Body of pancreas (tissue), 4 donors: ENCODE measurements around the gene STOML1. TPM values are rescaled to one million over a fixed set of nuclear protein-coding genes. Genes with fewer than 3 reads are reported as not detected.

Experiments
- ATAC-seq: fragments of 150-250 bp; one replicate; pipeline ENCODE4 v1.9.1; 2016
- DNase-seq, 4 donors: peaks; one replicate each; pipeline ENCODE4 v3.0.0-alpha.2; 2019
- H3K27ac ChIP-seq, 4 donors: fragments of 200-600 bp; sonication (generic); 1 replicate in 3 of 4; 2 replicates in 1 of 4; pipeline versions ENCODE4 v1.5.1 to v1.6.1; 2016 to 2019; ENCODE audit warnings: mild to moderate bottlenecking in 1 of 4, mixed read lengths in 1 of 4, moderate library complexity in 1 of 4
- H3K27me3 ChIP-seq, 2 donors: fragments of 200-600 bp; sonication (generic); one replicate each; pipeline ENCODE4 v1.6.0; 2016; ENCODE audit warnings: mild to moderate bottlenecking in 1 of 2
- H3K36me3 ChIP-seq, 2 donors: fragments of 200-600 bp; sonication (generic); replicated peaks in 1 of 2; 2 replicates each; pipeline ENCODE4 v1.5.1; 2016; ENCODE audit warnings: low read depth in 2 of 2; ENCODE audit not compliant: insufficient read depth in 1 of 2
- H3K4me1 ChIP-seq: fragments of 200-600 bp; sonication (generic); one replicate; pipeline ENCODE4 v1.6.0; 2016
- H3K4me3 ChIP-seq, 2 donors: fragments of 200-600 bp; sonication (generic); 1 replicate in 1 of 2; 2 replicates in 1 of 2; pipeline ENCODE4 v1.5.1; 2016 to 2019
- H3K9me3 ChIP-seq, 3 donors: fragments of 200-600 bp; sonication (generic); 1 replicate in 2 of 3; 2 replicates in 1 of 3; pipeline ENCODE4 v1.5.1; 2016
- POLR2A ChIP-seq, 3 donors: fragments of 450-650 bp; IDR thresholded peaks; one replicate each; pipeline ENCODE4 v1.6.1; 2016; ENCODE audit warnings: antibody characterized with exemption in 3 of 3, mild to moderate bottlenecking in 2 of 3
- WGBS, 2 donors: methylation state at CpG; one replicate each; pipeline ENCODE4 v1.1.5; 2017; 5-methylcytosine and 5-hydroxymethylcytosine counted together
- intact Hi-C: fragments of 100-400 bp; cut with DNase I; formaldehyde crosslinking; loops from one replicate; pipeline ENCODE4 v1.15.1; 2023
- total RNA-seq, 2 donors: library from RNA; depleted of rRNA; stranded (reverse); fragments of >200 nt; gene quantifications; one replicate each; pipeline ENCODE4 v1.1.0, GENCODE V29; 2016
- TF ChIP-seq, protein P1 (sequence below), 7 experiments: fragments of 450-650 bp in 4 of 7; fragments of 200-600 bp in 3 of 7; sonication (generic) in 3 of 7; IDR thresholded peaks; one replicate each; pipeline ENCODE4 v1.5.1; 2016 to 2019; ENCODE audit warnings: antibody characterized with exemption in 7 of 7

STOML1 gene
- total RNA-seq, 2 donors from 2014 or later: 6.0 to 10.2 TPM

- TF ChIP-seq, protein P1, sequence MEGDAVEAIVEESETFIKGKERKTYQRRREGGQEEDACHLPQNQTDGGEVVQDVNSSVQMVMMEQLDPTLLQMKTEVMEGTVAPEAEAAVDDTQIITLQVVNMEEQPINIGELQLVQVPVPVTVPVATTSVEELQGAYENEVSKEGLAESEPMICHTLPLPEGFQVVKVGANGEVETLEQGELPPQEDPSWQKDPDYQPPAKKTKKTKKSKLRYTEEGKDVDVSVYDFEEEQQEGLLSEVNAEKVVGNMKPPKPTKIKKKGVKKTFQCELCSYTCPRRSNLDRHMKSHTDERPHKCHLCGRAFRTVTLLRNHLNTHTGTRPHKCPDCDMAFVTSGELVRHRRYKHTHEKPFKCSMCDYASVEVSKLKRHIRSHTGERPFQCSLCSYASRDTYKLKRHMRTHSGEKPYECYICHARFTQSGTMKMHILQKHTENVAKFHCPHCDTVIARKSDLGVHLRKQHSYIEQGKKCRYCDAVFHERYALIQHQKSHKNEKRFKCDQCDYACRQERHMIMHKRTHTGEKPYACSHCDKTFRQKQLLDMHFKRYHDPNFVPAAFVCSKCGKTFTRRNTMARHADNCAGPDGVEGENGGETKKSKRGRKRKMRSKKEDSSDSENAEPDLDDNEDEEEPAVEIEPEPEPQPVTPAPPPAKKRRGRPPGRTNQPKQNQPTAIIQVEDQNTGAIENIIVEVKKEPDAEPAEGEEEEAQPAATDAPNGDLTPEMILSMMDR (IDR thresholded peaks at IDR 0.05): no peak
- no peak for TF ChIP-seq POLR2A (IDR thresholded peaks at IDR 0.05)
- ATAC-seq (no peak), DNase-seq (no peak)
- peaks cover 12% of the 10 kb centered on the region for H3K4me1 ChIP-seq
- no peaks in the 10 kb centered on the region for H3K9me3 ChIP-seq
- H3K27me3 ChIP-seq: no peaks in the 10 kb centered on the region
- no peak overlapping the region for H3K27ac ChIP-seq
- H3K4me3 ChIP-seq: no peak overlapping the region
- intact Hi-C loops: no loop called here
- H3K36me3 ChIP-seq: no peaks in the 10 kb centered on the region
- 64 to 88% methylated on average over 4 to 5 of the region's 5 CpGs for WGBS, 2 donors
These were observed 15.8 kb upstream of the STOML1 start for GRCh38 chr15:74007820-74008371.

DNA sequence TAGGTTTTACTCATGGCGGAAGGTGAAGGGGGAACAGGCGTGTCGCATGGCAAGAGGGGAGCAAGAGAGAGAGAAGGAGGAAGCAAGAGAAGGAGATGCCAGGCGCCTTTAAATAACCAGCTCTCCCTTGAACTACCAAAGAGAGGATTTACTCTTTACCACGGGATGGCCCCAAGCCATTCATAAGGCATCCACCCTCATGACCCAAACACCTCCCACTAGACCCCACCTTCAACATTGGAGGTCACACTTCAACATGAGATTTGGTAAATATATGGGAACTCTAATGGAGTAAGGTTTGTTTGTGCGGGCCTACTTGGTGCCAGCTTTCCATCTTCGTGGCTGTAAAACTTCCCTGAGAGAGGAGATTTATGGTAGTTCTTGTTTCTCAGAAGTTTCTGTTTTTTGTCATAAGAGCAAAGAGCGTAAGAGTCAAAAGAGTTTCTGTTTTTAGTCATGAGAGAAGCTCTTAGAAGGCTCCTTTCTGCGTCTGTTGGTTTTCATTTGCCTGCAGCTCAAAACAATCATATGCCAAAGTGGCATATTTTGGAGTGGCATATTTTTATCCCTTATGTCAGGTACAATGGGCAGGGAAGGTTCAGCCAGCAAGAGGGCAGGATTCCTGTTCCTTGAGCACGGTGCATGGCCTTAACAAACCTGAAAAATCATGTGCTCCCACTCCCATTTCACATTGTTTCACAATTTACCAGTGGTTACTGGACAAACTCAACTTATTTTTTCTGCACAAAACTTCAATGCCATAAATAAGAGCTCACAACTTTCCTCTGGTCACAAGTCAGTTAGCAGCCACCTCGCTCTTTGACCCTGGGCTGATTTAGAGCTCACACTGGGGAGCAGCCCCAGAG is 14.9 kb upstream of the STOML1 start:
- Histone ChIP-seq H3K9me3 (no peaks in the 10 kb centered on the region), H3K4me3 (no peak overlapping the region), H3K27ac (no peak overlapping the region), H3K36me3 (no peaks in the 10 kb centered on the region), H3K4me1 (peaks cover 12% of the 10 kb centered on the region), H3K27me3 (no peaks in the 10 kb centered on the region)
- no peak for ATAC-seq
- intact Hi-C loops: no loop called here
- 81 to 83% methylated on average over 11 of the region's 11 CpGs for WGBS, 2 donors
- no peak for DNase-seq
- TF ChIP-seq POLR2A (IDR thresholded peaks at IDR 0.05): no peak
- TF ChIP-seq, protein P1 (IDR thresholded peaks at IDR 0.05): no peak

GRCh38 chr15:73997986-73998385 is 5.9 kb upstream of the STOML1 start:
- H3K36me3 ChIP-seq: no peaks in the 10 kb centered on the region
- no peak overlapping the region for H3K4me3 ChIP-seq
- peaks cover 30% of the 10 kb centered on the region for H3K4me1 ChIP-seq
- no peak for DNase-seq
- WGBS, 2 donors: 89% methylated on average over 24 of the region's 27 CpGs; no CpG with 5 or more reads in 1 of the 2 donors
- no peak overlapping the region for H3K27ac ChIP-seq
- H3K27me3 ChIP-seq: no peaks in the 10 kb centered on the region
- intact Hi-C loops: no loop called here
- no peaks in the 10 kb centered on the region for H3K9me3 ChIP-seq
- no peak for ATAC-seq
- TF ChIP-seq, protein P1 (IDR thresholded peaks at IDR 0.05): no peak

GRCh38 chr15:73996939-73997338 is 4.8 kb upstream of the STOML1 start:
- no peak for ATAC-seq
- Histone ChIP-seq H3K4me3 (no peak overlapping the region), H3K36me3 (no peaks in the 10 kb centered on the region), H3K27ac (peak overlapping the region in 1 of 4 donors; percentile 37), H3K4me1 (peaks cover 37% of the 10 kb centered on the region), H3K27me3 (no peaks in the 10 kb centered on the region), H3K9me3 (no peaks in the 10 kb centered on the region)
- DNase-seq: no peak
- TF ChIP-seq, protein P1 (IDR thresholded peaks at IDR 0.05): no peak
- no peak for TF ChIP-seq POLR2A (IDR thresholded peaks at IDR 0.05)
- whole genome bisulfite sequencing, 2 donors: 64 to 67% methylated on average over 5 of the region's 5 CpGs
- intact Hi-C loops: no loop called here
